ENCODE measurements around the gene TBC1D3E.
"Not testable (repeated sequence)": the region's sequence is repeated elsewhere in the genome, so short reads cannot be mapped to it uniquely, and the experiment has no call there.

TBC1D3E gene

DNA sequence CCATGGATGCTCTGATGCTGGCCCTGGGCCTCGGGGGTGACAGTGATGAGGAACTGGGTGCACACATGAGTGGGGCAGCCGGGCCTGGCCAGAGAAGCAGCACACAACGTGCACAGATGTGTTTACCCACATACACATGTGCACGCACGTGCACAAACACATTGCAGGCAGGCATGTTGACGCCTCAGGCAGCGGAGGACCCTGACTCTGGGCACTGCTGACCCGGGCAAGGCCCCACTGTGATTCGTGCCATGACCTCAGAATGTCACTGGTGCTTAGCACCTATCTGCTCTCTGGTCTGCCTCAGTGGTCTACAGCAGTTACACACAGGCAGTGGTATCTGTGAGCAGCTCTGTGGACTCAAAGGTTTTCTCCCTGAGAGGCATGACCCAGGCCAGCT lies at the start of gene TBC1D3E:
TSS of gene TBC1D3E (plus strand) at position 301 of the 400 bp plus-strand sequence. CDS start 1,545 bp downstream, outside the sequence.
- DNase-seq, result not testable (repeated sequence)

DNA sequence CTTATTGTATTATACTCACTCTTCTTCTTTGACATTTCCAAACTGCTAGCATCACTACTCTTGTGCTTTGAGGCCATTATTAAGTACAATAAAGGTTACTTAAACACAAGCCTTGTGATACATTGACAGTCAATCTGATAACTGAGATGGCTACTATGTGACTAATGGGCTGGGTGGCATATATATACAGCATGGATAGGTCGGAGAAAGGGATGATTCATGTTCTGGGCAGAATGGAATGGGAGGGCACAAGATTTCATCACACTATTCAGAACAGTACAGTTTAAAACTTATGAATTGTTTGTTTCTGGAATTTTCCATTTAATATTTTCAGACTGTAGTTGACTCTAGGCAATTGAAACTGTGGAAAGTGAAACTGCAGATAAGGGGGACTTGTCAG lies 40.4 kb upstream of the TBC1D3E start:
- DNase-seq, result not testable (repeated sequence)

DNA sequence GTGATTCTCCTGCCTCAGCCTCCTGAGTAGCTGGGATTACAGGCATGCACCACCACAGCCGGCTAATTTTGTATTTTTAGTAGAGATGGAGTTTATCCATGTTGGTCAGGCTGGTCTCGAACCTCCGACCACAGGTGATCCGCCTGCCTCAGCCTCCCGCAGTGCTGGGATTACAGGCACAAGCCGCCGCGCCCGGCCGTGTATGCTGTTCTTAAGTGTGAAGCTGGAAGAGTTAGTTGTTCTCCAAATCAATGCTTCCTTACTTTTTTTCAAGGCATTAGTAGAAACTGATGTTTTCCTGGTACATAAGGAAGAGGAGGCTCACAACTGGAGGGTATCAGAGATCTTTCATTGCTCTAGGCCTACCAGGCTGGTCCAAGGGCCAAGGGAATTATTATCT lies 39.6 kb upstream of the TBC1D3E start:
- not testable (repeated sequence) for DNase-seq

DNA sequence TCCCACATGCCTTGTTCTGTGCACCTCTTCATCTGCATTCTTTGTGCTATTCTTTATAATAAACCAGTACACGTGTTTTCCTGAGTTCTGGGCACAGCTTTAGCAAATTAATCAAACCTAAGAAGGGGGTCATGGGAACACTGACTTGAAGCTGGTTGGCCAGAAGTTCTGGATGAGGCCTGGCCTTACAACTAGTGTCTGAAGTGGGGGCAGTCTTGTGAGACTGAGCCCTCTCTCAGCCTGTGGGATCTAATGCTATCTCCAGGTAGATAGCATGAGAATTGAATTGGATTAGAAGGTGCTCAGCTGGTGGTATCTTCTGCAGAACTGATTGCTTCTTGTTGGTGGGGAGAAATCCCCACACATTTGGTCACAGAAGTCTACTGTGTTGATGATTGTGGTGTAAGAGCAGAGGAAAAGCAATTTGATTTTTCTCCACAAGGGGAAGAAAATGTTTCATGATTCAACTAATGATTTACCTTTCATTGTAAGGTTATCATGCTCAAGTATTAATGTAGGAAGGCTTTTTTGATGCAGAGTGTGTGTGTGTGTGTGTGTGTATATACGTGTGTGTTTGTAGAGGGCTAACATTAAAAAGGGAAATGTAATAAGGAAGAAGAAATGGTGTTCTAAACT lies 33.6 kb upstream of the TBC1D3E start:
- not testable (repeated sequence) for DNase-seq

DNA sequence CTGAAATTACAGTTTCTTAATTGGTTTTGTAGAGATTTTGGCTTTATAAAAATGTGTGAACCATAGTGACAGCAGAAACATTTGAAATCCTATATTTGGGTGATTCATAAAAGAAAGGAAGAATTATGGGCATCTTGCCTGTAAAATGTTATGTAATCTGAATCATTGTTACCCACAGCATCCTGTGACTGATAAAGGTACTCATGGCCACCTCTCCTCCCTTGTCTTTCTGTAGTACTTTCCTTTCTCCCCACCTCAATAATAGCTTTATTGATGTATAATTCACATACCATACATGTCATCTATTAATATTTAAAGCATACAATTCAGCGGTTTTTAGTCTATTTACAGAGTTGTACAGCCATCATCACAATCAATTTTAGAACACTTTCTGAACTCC lies 28.5 kb upstream of the TBC1D3E start:
- not testable (repeated sequence) for DNase-seq

DNA sequence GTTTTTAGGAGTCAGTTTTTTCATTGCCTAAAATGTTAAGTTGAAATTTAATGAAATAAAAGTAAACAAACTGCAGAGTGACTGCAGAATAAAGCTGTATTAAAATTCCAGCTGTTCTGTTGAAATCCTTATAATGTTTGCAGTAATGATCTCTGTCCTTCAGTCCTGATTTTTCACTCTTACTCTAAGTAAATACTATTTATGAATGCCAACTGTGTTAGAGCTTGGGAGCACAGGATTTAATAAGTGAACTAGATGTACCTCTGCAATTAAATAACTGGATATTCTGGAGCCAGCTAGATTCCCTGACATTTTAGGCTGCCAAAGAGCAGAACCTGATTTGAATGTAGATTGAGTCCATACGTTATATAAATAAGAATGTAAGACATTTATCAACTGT lies 7.9 kb upstream of the TBC1D3E start:
- DNase-seq, result not testable (repeated sequence)

DNA sequence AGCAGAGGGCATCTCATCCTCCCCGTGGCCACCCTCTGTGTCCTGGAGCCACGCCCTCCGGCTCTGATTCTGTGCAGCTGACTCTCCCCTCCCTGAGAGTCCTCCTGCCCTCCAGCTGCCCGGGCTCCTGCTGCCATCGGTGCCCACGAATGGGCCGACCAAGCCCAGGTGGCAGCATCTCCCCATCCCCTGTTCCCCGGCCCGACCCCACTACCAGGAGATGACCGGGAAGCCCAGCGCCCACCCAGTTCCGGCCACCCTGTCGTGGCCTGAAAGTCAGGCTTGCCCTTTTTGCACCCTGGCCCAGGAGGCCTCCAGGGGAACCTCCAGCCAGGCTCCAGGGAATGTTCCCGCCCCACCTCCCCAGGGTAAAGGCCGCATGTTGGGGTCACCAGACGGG lies 7.1 kb downstream of the TBC1D3E start:
- not testable (repeated sequence) for DNase-seq
